Spleen (tissue), 7 donors: ENCODE results near the gene SRGAP1.

Experiments
- POLR2A ChIP-seq, 3 donors: fragments of 450-650 bp; IDR thresholded peaks; one replicate each; pipeline ENCODE4 v1.5.1; 2017; ENCODE audit warnings: antibody characterized with exemption in 3 of 3, mild to moderate bottlenecking in 1 of 3
- POLR2AphosphoS5 ChIP-seq, 3 donors: sonication (generic); formaldehyde crosslinking; IDR thresholded peaks; one replicate each; pipeline ENCODE4 v1.5.1; 2017; ENCODE audit warnings: antibody characterized with exemption in 3 of 3
- TF ChIP-seq, protein P1 (sequence below), 11 experiments: fragments of 200-600 bp in 7 of 11; fragments of 450-650 bp in 4 of 11; sonication (generic) in 4 of 11; IDR thresholded peaks in 8 of 11; conservative IDR thresholded peaks in 3 of 11; 1 replicate in 7 of 11; 2 replicates in 4 of 11; pipeline versions ENCODE4 v1.4.0 to v1.8.0; 2016 to 2021; ENCODE audit warnings: antibody characterized with exemption in 11 of 11, inconsistent platforms in 4 of 11, mild to moderate bottlenecking in 1 of 11
- donor health status: DM: no; HTN: no; CAD: no; lungs with moderate emphysema.
- donor health status: DM: no; HTN: no; CAD: no.
- donor health status: DM: no; HTN: no; CAD: no.

DNA sequence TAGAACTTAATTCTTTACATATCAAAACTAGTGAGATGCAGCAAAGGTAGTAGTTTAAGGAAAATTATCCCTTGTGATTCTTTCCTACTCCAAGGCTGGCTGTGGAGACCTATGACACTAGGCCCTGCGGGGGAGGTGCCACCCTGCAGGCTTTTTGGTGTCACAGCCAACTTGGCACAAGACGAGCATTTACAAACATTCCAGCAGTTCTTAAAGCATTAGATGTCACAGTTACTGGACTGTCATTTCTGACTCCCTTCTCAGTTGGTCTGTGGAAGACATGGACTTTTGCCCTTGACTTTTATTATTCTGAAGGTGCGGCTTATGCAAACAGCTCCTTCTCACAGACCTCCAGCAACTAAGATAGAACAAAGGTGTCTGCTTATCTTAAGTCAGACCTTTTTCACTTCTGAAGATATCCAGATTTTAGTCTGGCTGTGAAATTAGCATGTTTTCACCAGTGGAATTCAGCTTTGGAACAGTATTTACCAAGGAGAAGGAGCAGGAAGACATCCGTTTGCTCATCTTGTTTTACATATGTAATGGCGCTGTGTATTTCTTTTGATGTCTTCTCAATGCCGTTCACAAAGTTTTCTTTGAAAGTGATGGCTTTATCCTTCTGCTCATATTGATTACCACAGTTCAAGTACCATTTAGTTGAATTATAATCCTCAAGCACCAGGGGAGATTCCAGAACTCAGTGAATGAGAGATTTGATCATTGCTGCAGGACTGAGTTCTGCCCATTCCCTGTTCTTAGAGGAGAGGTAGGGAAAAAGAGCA, 17.9 kb downstream of the SRGAP1 start:
- TF ChIP-seq, protein P1, sequence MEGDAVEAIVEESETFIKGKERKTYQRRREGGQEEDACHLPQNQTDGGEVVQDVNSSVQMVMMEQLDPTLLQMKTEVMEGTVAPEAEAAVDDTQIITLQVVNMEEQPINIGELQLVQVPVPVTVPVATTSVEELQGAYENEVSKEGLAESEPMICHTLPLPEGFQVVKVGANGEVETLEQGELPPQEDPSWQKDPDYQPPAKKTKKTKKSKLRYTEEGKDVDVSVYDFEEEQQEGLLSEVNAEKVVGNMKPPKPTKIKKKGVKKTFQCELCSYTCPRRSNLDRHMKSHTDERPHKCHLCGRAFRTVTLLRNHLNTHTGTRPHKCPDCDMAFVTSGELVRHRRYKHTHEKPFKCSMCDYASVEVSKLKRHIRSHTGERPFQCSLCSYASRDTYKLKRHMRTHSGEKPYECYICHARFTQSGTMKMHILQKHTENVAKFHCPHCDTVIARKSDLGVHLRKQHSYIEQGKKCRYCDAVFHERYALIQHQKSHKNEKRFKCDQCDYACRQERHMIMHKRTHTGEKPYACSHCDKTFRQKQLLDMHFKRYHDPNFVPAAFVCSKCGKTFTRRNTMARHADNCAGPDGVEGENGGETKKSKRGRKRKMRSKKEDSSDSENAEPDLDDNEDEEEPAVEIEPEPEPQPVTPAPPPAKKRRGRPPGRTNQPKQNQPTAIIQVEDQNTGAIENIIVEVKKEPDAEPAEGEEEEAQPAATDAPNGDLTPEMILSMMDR (IDR thresholded peaks at IDR 0.05 in 8 of 11, conservative IDR thresholded peaks at IDR 0.05 in 3 of 11) = no peak
- TF ChIP-seq POLR2A (IDR thresholded peaks at IDR 0.05) (no peak), POLR2AphosphoS5 (IDR thresholded peaks at IDR 0.05) (peak in 1 of 3 donors; percentile 26)
